RPMI7951 (cell line): ENCODE data around the gene RHOB. TPM values are rescaled to one million over a fixed set of nuclear protein-coding genes. Genes with fewer than 3 reads are reported as not detected.
"Not testable (repeated sequence)": the region's sequence is repeated elsewhere in the genome, so short reads cannot be mapped to it uniquely, and the experiment has no call there.

ENCODE experiments used
- DNase-seq: peaks from one replicate; pipeline ENCODE4 v3.0.0-alpha.2; 2012; ENCODE audit warnings: low read depth
- total RNA-seq: library from RNA; depleted of rRNA; stranded (reverse); fragments of >200 nt; shearing (Covaris generic); gene quantifications from 2 replicates; pipeline ENCODE4 v1.2.3, GENCODE V29; 2014

The RHOB gene
- total RNA-seq, 1 experiment from 2014 or later = 33.5 TPM

DNA sequence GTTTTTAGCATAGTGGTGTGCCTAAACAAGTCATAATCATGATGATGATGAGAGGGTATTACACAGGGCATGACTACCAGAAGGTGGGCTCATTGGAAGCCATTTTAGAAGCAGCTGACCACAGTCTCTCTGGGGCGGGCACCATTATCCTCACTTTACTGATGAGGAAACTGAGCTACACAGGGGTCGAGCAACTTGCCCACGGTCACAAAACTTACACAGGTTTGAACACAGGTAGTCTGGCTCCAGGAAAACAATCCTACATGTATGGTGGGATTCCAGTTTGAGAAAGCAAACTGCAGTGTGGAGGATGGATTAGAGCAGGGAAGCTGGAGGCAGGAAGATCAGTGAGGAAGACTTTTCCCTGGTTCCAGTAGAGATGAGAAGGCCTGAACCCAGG lies 6.2 kb downstream of the RHOB start:
- DNase-seq = no peak

DNA sequence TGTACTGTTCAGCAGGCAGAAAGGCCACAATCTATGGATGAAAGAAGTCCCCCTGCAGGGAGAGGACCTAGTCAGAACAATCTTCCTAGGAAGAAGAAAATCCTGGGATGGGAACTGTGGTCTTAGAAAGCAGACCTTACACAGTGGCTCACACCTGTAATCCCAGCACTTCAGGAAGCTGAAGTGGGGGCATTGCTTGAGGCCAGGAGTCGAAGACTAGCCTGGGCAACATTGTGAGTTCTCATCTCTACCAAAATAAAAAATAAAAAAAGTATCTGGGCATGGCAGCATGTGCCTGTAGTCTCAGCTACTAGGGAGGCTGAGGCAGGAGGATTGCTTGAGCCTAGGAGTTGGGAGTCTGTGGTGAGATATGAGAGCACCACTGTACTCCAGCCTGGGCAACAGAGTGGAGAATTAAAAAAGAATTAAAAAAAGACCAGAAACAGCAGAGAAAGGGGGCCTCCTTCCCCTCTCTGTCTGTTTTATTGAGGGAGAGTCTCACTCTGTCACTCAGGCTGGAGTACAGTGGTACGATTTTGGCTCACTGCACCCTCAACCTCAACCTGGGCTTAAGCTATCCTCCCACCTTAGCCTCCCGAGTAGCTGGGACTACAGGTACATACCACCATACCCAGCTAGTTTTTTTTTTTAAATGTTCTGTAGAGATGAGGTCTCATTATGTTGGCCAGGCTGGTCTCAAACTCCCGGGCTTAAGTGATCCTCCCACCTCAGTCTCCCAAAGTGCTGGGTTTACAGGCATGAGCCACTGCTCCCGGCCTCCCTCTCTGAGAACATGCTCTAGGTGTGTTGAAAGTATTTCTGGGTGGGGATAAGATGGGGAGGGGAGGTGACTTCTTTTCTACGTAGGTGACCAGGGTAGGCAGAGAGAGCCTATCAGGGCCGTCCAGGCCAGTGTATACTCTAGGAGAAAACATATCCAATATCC lies 7.4 kb downstream of the RHOB start:
- DNase-seq = no peak

DNA sequence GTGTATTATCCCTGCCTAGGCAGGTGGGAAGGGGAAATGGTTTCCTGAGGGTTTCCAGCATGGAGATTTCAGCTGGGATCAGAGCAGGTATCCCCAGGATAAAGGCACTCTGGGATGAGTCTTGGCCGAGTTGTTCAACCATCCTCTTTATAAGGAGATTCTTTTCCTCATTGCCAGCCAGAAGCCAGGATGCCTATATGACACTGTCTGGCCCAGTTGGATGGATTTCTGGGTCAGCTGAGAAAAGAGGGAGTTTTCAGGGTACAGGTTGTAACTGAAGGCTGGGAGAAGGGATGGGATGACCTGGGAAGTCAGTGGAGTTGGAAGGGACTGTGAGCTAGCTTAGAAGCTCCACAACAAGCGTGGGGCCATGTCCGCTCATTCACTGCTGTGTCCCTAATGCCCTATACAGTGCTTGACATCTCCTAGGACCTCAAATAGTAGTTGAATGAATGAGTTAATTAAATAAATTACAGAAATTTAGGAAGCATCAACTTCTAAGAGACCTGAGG lies 8.3 kb downstream of the RHOB start:
- no peak for DNase-seq

DNA sequence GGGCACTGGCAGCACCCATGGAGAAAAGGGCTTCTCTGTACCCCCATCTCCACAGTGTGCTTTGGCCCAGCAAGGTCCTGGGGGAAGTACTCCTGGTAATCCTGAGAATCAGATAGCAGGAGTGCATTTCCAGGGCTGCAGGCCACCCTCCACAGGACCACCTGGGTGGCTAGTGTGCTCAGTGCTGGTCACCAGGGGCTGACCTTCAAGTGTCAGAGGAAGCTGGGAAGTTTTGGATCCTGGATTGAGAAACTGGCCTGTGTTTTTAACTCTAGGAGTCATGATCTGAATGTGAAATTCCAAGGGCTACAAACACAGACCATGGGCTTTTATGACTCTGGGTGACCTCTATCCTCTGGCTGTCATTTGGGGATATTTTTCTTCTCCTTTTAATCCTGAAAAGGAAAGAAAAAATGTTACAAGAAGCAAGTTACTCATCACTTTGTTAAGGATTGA lies 9.3 kb downstream of the RHOB start:
- no peak for DNase-seq

DNA sequence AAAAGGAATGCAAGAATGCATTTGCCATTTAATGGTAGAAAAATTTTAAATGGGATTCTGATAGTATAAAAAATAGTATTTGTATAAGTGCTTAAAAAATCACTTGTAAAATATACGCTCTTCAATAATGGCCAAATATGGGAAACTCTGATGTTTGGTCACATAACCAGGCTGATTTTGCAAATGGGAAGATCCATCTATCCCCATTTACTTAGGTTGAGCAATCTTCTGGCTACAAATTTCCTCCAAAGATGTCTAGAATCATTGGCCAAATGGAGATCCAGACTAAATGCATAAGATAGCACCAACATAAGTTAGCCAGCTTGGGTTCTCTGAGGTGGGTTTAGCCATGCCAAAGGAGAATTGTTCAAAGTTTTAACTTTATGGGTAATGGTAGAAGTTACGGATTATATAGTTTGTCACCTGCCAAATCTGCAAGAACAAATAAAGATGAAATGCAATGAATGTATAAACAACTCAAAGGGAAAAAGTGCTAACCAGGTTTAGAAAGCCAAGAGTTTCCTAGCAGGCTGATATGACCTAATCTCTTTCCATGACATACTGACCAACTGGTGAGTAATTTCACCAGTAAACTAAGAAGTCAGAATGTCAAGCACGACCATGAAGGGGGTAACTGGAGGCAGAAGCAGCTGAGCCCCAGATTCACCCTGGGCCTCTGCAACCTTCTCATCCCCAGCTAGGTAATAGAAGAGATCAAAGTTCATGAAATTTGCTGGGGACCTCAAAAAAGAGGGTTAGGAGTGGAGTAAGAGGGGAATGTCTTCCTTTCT lies 10.0 kb downstream of the RHOB start:
- no peak for DNase-seq

DNA sequence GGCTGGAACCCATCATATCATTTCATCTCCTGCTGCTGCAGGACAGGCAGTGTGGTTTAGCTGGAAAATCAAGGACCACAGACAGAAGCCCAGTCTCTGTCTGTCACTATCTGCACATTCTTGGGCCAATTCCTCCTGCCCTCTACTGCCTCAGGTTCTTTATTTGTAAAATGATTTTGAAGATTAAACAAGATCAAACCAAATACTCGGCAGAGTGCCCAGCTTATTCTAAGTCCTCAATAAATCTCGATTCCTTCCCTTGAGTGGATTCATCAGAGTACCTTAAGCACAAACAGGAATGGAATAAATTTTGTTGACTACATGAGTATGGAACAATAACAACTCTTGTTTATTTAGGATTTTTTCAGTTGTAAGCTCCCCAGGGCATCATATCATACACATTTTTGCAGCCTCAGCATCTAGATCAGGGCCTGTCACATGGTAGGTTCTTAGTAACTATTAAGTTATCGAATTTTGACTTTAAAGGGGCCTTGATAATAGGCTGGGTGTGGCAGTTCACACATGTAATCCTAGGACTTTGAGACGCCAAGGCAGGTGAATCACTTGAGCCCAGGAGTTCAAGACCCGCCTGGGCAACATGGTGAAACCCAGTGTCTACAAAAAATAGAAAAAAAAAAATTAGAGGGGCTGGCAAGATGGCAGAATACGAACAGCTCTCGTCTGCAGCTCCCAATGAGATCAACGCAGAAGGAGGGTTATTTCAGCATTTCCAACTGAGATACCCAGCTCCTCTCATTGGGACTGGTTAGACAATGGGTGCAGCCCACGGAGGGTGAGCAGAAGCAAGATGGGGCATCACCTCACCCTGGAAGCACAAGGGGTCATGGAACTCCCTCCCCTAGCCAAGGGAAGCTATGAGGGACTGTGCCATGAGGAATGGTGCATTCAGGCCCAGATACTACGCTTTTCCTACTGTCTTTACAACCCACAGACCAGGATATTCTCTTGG lies 11.1 kb downstream of the RHOB start:
- DNase-seq = no peak

DNA sequence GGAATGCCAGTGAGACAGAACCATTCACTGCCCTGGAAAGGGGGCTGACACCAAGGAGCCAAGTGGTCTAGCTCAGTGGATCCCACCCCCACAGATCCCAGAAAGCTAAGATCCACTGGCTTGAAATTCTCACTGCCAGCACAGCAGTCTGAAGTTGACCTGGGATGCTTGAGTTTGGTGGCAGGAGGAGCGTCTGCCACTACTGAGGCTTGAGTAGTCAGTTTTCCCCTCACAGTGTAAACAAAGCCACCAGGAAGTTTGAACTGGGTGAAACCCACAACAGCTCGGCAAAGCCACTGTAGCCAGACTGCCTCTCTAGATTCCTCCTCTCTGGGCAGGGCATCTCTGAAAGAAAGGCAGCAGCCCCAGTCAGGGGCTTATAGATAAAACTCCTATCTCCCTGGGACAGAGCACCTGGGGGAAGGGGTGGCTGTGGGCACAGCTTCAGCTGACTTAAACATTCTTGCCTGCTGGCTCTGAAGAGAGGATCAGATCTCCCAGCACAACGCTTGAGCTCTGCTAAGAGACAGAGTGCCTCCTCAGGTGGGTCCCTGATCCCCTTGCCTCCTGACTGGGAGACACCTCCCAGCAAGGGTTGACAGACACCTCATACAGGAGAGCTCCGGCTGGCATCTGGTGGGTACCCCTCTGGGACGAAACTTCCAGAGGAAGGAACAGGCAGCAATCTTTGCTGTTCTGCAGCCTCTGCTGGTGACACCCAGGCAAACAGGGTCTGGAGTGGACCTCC lies 12.0 kb downstream of the RHOB start:
- not testable (repeated sequence) for DNase-seq

DNA sequence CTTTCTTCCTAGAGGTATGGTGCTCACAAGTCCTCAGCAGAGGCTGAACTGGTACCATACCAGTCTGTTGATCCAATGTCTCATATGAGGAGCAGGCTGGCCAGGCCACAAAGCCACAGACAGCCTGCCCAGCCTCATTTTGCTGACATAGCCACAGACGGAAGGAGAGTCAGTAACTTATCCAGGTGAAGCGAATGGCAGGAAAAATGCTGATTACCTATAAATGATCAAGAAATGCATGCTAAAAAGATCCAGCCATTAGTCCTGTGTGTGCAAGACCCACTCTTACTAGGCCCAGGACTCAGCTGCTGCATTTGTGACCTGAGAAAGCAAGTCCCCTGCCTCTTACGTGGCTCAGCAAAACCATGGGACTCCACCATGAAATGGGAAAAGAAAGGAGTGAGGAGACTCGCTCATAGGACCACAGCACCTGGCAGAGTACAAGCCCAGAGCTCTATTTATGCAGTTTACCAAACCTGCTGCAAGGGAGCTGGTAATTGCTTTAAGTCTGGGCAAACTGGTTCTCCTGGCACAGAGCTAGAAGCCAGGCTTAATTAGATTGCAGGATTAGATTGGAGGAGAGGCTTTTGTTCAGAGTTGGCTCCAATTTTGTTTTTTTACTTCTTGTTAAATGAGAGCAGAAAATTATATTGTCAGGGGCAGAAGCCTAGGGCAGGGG lies 19.0 kb downstream of the RHOB start:
- DNase-seq = no peak

DNA sequence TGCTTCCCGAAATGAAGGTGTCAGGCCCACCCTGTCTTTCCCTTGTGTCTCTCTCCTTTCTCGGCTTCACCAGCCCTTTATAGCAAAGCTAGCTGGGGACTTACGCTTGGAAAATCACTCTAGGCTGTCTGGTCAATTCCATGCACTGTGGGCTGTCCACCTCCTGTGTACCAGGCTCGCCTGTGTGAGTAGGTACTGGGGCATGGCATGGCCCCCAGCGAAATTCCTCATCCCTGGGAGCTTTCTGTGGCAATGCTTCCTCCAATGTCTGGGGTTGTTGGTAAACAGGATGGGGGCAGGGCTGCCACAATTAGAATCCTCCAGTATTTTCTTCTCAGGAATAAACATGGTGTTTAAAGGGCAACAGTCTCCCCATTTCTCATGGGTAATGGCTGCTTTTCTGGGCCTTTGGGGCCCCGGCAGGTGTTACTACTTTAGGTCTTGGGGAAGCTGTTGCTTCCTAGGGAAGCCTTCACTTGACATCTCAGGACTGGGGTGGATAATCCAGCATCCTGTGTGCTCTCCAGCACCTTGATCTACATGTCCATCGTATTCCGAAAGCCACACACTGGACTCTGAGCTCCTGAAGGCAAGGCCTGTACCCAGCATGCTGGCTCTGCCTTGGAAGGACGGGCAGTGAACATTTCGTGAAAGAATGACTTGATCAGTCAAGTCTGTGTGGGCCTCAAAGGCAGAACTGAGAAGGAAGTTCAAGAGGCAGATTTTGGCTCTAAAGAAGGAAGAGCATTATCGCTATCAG lies 21.1 kb downstream of the RHOB start:
- DNase-seq = no peak

DNA sequence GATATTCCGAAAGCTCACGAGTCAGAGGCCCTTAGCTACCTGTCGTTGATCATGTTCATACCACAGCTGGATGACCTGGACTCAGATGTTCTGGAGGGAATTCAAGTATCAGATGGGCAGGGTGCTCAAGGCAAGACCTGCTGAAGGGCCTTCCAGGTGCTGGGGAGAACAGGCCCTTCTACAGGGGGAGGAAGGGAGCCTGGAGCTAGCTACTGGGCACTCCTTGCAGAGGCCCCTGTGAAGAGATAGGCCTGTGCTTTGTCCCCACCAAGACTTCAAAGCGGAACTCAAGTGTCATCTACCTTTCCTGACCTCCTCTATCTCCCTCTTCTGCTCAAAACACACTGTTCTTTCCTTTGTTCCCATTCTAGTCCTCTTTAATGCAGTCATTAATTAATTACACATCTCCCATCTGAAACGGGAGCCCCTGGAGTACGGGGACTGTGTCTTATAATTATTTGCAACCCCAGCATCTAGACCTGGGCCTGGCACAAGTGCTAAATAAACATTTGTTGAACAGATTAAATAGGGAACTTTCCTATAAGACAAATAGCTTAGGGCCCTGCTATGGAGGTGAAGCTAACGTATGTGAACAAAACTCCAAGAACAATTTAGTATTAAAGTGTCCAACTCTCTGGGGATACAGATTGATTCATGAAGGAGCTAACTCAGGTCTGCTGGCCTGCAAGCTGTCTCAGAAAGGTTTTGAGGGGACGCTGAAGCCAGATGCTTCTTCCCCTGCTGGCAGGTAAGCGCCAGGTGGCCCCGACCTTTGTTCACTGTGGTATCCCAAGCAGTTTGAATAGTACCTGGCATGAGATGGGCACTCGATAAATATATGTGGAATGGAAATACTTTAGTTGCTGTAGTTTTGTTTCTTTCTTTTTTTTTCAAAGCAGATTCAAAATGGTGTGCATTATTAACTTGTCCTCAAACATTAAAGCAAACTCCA lies 22.0 kb downstream of the RHOB start:
- no peak for DNase-seq

DNA sequence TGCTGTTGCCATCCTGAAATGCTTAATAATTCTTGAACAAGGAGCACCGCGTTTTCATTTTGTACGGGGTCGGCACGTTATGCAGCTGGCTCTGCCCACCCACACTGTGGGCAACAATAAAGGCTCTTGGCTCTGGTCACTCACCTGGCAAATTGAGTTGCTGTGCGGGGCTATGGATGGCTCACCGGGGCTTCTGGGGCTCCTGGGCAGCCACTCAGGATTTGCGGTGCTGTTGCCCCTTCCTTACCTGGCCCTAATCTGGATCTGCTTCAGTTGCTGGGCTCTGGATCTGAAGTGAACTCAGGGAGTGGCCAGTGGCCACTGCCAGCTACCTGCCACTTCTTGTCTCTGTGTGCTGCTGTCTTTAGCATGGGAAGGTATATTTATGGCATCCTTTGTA lies 22.7 kb downstream of the RHOB start:
- DNase-seq = no peak

DNA sequence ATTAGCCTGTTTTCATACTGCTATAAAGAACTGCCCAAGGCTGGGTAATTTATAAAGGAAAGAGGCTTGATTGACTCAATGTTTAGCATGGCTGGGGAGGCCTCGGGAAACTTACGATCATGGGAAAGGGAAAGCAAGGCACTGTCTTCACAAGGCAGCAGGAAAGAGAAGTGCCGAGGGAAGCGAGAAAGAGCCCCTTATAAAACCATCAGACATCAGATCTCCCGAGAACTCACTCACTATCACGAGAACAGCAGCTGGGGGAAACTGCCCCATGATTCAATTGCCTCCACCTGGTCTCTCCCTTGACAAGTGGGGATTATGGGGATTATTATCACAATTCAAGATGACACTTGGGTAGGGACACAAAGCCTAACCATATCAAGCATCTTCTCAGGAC lies 23.3 kb downstream of the RHOB start:
- DNase-seq = no peak

DNA sequence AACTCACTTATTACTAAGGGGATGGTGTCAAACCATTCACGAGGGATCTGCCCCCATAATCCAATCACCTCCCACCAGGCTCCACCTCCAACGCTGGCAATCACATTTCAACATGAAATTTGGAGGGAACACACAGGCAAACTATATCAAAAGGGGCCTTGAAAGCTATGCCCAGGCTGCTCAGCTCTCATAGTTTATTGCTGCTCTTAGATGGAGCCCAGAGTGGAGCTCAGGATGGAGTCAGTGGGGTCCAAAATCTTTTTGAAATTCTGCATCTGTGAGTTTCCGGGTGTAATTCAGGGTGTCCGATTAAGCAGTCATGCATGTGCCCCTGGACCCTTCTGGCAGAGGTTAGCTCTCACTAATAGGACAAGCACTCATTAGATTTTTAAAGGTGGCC lies 24.3 kb downstream of the RHOB start:
- DNase-seq = no peak

DNA sequence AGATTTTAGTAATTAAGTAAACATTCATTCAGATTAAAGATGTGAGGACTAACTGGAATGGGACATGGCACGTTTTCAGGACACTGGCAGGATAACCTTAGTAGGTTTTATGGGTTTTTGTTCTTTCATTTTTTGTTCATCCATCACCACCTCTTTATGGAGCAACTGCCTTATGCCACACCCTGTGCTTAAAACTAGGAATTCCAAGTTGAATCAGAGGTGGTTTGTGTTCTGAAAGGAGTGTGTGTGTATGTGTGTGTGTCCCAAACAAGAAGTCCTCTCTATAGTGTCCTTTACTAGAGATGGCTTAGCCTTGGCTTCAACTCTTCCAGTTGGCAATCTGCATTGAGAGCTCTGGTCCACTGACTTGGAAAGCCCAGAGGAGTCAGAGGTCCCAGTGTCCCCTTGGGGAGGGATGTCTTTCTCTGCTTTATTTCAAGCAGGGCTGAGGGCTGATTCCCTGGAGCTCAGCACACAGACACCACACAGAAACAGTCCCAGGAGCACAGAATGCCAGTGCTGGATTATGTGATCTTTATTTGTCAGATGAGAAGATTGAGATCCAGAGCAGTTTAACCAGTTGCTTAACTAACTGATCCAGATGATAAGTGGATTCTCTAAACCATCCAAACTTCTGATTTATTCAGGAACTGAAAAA lies 25.2 kb downstream of the RHOB start:
- no peak for DNase-seq

DNA sequence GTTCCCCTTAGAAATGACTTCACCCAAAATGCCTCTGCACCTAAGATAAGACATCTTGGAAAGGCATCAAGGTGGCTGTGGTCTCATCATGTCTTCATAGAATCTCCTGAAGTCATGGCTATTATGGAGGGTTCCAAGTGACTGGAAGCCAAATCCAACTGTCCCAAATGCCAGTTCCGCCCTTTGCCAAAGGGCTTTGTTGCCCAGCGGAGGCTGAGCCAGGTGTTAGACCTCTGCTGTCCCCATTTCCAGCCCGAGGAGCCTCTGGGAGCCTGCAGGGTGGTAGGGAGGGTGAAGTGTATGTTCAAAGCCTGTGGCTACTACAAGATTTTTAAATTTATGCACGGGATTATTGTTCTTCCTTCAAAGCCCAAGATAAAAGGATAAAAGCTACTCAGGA lies 25.7 kb downstream of the RHOB start:
- no peak for DNase-seq

DNA sequence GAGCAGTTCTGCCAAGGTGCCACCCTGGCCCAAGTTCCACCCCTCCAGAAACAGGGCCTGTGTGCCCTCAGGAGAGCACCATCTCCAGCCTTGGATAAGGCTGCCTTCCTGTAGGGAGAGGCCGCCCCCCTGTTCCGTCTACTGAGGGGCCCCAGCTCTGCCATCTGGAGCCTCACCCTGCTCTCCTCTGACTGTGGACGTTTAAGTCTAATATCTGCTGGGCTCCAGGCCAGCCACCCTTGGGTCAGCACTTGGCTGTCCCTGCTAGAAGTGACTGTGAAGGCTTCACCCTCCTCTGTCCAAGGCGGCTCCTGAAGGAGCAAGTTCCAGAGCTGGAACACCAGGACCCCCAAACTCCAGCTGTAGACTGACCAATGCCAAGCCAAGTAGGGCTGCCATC lies 26.3 kb downstream of the RHOB start:
- no peak for DNase-seq

DNA sequence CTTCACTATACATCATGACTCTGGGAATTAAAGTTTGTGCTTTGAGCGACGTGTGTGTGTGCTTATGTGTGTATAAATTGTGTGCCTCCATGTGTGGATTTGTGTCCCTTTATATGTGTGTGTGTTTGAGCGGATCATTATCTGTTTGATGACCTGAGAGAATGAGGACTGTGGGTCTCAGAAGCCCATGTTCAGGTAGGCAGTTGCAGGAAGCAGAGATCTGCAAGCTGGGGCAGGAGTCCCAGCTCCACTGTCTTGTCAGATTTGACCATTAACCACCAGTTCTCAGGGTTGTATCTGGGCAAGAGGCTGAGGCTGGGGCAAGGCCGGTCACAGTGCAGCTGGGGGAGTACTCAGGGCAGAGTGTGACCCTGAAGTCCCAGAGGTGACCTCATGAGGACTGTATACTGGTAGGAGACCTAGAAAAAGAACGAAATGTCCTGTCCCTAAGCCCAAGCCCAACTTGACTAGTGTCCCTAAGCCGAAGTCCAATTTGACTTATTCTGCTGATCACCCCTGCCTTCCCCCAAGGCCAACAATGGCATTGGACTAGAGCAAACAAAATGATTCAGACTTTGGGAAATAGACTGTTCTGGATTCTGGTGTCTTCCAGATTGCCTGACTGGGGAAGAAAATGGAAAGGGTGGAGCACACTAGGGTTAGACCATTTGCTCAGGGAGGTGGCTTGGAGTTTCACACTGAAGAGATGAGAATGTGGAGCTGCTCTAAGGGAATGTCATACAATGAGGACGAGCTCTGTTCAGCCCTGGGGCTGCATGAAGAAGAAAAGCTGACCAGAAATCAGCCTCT lies 28.1 kb downstream of the RHOB start:
- DNase-seq = no peak
